Measurements from ENCODE around the gene ZCCHC24.
"Not testable (repeated sequence)": the region's sequence is repeated elsewhere in the genome, so short reads cannot be mapped to it uniquely, and the experiment has no call there.

DNA sequence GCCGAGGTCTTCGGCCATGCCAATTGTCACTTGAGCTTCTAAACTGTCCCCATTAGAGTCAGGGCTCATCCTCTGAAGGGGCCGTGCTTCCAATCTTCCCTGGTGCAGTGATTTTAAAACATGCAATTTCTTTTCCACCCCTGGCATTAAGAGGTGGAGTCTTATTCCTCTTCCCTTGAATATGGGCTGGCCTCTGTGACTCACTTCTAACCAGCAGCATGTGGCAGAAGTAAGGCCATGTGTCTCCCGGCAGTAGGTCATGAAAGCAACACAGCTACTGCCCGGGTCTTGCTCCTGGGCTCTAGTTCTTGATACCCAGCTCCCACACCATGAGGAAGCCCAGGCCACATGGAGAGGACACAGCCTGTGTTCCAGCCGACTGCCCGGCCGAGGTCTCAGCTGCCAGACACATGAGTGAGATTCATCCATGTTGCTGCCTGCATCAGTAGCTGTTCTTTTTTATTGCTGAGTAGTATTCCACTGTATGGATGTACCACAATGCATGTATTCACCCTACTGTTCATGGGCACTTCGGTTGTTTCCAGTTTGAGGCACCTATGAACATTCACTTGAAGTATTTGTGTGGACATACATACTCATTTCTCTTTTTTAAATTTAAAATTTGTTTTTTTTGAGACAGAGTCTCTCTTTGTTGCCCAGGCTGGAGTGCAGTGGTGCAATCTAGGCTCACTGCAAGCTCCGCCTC, 112.7 kb downstream of the ZCCHC24 start:
- TF ChIP-seq, protein P1, sequence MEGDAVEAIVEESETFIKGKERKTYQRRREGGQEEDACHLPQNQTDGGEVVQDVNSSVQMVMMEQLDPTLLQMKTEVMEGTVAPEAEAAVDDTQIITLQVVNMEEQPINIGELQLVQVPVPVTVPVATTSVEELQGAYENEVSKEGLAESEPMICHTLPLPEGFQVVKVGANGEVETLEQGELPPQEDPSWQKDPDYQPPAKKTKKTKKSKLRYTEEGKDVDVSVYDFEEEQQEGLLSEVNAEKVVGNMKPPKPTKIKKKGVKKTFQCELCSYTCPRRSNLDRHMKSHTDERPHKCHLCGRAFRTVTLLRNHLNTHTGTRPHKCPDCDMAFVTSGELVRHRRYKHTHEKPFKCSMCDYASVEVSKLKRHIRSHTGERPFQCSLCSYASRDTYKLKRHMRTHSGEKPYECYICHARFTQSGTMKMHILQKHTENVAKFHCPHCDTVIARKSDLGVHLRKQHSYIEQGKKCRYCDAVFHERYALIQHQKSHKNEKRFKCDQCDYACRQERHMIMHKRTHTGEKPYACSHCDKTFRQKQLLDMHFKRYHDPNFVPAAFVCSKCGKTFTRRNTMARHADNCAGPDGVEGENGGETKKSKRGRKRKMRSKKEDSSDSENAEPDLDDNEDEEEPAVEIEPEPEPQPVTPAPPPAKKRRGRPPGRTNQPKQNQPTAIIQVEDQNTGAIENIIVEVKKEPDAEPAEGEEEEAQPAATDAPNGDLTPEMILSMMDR (IDR thresholded peaks at IDR 0.05) = not testable (repeated sequence)
- TF ChIP-seq POLR2A (IDR thresholded peaks at IDR 0.05); POLR2AphosphoS5 (IDR thresholded peaks at IDR 0.05; ENCODE audit: insufficient read depth in 1 of 2, low read depth in 1 of 2): not testable (repeated sequence)
